ENCODE data around the gene LEPR. TPM values are rescaled to one million over a fixed set of nuclear protein-coding genes. Genes with fewer than 3 reads are reported as not detected.

LEPR gene
- total RNA-seq, 1 donor from 2014 or later: 11.6 TPM

GRCh38 chr1:65414538-65414937, 5.9 kb upstream of the LEPR start:
- no peaks in the 10 kb centered on the region for H3K36me3 ChIP-seq (ENCODE audit: control insufficient read depth, insufficient read depth, low read length)
- H3K4me3 ChIP-seq (ENCODE audit: low read depth, low read length): no peak overlapping the region
- H3K27me3 ChIP-seq (ENCODE audit: control insufficient read depth, insufficient read depth, low read length): no peaks in the 10 kb centered on the region
- DNase-seq (ENCODE audit: low read depth): no peak
- TF ChIP-seq CTCF (IDR thresholded peaks at IDR 0.05; ENCODE audit: insufficient read depth, low read length, poor library complexity, severe bottlenecking): no peak

DNA sequence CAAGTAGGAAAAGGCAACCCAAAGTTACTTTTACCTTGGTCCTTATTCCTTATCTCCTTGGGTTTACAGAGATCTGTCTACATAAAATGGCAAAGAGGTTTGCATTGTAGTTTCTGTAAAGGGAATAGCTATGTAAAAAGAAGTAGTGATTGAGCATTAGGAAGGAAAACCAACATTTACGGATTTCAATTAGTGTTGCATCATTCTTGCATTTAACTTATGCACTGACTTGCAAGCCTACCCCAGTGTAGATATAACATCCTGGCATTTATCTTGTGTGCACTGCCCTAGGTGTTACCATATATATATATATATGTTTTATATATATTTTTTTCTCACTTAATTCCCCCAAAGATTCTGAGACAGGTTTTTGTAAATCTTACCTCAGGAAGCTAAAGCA, 3.7 kb upstream of the LEPR start:
- no peaks in the 10 kb centered on the region for H3K27me3 ChIP-seq (ENCODE audit: control insufficient read depth, insufficient read depth, low read length)
- no peak for DNase-seq (ENCODE audit: low read depth)
- no peak overlapping the region for H3K4me3 ChIP-seq (ENCODE audit: low read depth, low read length)
- no peaks in the 10 kb centered on the region for H3K36me3 ChIP-seq (ENCODE audit: control insufficient read depth, insufficient read depth, low read length)
- no peak for TF ChIP-seq CTCF (IDR thresholded peaks at IDR 0.05; ENCODE audit: insufficient read depth, low read length, poor library complexity, severe bottlenecking)

DNA sequence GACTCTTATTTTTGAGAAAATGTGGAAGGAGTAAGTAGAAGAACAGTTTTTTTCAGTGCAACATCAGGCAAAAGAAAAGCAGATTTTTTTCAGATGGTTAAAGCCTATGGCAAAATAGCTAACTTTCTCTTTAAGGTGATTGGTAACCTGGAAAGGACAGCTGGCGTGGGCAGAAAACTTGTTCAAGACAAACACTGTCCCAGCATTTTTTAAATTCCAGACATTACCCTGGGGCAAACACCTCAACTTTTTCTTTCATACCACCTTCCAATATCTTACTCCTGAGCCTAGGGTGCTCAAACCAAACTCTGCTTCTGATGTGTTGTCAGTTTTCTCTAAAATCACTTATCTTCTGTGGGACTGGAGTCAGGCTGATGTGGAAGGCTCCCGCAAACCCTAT, 2.7 kb upstream of the LEPR start:
- no peaks in the 10 kb centered on the region for H3K27me3 ChIP-seq (ENCODE audit: control insufficient read depth, insufficient read depth, low read length)
- no peak for DNase-seq (ENCODE audit: low read depth)
- H3K4me3 ChIP-seq (ENCODE audit: low read depth, low read length): no peak overlapping the region
- H3K36me3 ChIP-seq (ENCODE audit: control insufficient read depth, insufficient read depth, low read length): no peaks in the 10 kb centered on the region
- no peak for TF ChIP-seq CTCF (IDR thresholded peaks at IDR 0.05; ENCODE audit: insufficient read depth, low read length, poor library complexity, severe bottlenecking)

DNA sequence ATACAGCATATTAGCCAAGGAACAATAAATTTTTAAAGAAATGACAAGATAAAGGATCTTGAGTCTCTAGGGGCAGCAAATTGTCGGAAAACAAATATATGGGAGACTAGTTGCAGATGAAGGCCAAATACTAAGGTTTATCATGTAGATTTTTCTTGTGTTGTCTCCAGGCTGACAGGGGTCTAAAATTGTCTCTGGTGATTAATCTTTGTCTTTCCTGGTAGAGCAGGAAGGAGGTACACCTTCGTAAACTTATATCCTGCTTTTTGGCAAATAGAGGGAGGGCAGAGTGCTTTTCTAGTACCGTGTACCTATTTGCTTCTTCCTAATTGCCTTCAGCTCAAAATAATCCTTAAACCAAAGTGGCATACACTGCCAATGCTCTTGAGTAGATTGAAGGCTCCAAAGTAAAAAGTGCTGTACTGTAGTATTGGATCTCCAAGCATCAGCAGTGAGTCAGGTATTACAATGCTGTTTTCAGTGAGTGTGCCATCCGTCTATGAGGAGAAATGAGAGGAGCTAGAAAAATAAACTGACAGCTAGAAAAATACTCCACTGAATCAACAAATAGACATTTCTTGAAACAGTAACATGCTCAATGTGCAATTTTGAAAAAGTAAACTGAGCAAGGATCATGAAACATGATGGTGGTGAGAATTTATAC, 1.8 kb upstream of the LEPR start:
- no peak for DNase-seq (ENCODE audit: low read depth)
- Histone ChIP-seq H3K4me3 (ENCODE audit: low read depth, low read length) (no peak overlapping the region), H3K27me3 (ENCODE audit: control insufficient read depth, insufficient read depth, low read length) (no peaks in the 10 kb centered on the region), H3K36me3 (ENCODE audit: control insufficient read depth, insufficient read depth, low read length) (no peaks in the 10 kb centered on the region)
- TF ChIP-seq CTCF (IDR thresholded peaks at IDR 0.05; ENCODE audit: insufficient read depth, low read length, poor library complexity, severe bottlenecking): no peak

DNA sequence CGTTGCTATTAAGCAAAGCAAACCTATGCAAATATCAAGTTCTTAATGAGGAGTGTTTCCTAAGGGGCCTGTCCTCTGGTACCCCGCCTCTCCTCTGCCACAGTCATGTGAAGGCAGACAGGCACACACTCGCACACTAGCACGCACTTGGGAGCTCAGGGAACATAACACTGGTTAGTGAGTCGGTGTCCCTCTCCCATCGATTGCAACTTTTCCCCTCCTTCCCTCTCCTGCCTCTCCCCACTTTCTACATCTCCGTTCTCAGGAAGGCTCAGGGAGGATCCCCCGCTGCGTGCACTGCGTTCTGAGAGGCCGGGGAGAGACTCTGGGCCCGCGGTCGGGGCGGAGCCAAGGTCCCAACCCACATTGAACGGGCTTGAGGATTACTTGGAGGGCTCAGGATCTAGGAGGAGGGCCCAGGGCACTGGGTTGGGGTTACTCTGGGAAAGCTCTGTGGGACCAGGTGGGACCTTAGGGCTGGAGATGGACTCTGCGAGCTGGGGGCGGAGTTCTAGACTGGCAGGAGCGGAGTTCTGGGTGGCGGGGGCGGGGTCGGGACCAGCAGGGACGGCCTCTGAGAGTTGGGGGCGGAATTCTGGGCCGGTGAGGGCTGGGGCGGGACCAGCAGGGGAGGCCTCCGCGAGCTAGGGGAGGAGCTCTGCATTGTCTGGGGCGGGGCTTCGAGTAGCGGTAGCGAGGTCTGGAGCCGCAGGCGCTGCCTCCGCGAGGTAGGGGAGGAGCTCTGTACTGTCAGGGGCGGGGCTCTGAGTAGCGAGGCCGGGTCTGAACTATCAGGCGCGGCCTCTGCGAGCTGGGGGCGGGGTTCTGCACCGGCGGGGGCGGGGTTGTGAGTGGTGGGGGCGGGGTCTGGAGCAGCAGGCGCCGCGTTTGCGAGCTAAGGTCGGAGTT, 533 bp upstream of the LEPR start:
- no peak for TF ChIP-seq CTCF (IDR thresholded peaks at IDR 0.05; ENCODE audit: insufficient read depth, low read length, poor library complexity, severe bottlenecking)
- H3K36me3 ChIP-seq (ENCODE audit: control insufficient read depth, insufficient read depth, low read length): no peaks in the 10 kb centered on the region
- peak overlapping the region; percentile 95 for H3K4me3 ChIP-seq (ENCODE audit: low read depth, low read length)
- DNase-seq (ENCODE audit: low read depth): peak; percentile 82
- no peaks in the 10 kb centered on the region for H3K27me3 ChIP-seq (ENCODE audit: control insufficient read depth, insufficient read depth, low read length)

Measured in kidney epithelial cell (primary cell).